AML-193 (cell line): Measurements from ENCODE around the gene SLCO4C1.

Experiments
- DNase-seq, 2 experiments: peaks; one replicate each; lab custom pipeline; 2025; lab: John Stamatoyannopoulos, UW

SLCO4C1 gene

DNA sequence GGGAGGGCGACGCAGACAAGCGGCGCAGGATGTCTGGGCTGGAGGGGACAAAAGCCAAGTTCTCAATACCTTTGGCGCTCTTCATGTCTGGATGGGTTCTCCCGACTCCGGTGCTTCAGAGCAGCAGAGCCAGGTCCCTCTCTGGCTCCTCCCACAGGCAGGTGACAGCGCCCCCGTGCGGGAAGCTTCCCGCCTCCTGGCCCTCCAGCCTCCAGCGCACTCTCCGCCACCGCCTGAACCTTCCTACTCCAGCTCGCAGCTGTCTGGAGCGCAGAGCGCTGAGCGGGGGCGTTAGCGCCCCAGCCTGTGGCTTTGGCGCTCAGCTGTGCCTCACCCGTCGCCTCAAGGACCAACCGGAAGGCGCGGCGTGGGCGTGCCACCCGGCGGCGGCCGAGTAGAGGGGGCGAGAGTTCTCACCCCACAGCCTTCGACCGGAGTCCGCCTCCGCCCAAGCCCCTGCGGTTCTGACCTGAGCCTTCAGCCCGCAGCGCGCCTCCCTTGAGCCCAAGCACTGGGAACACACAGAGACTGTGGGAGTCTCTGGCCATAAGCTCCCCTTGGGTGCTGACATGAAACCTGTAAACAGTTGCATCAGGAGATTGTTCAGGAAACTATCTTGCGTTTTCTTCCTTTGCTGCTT lies at the start of gene SLCO4C1:
Gene SLCO4C1 (minus strand): TSS at position 107 of the 640 bp plus-strand sequence. CDS start 22 bp downstream, at position 85.
- DNase-seq: peak; percentile 87 to 92

GRCh38 chr5:102341681-102342288 lies 45.7 kb upstream of the SLCO4C1 start:
- no peak for DNase-seq

DNA sequence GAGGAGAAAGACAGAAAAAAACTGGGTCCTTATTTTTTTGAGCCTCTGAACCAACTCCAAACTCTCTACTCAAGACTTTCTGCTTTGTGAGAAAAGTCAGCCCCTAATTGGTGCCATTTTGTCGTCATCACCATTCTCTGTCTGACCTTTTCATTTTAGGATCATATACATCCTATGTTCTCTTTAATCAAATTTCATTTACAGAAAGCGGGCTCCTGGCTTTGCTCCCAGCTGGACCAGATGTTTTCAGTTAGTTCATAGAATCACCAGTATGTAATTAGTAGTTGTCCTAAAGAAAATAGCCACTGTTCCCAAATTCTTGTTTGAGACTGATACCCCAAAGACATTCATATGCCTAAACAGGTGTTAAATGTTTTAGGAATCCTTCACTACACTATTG lies 28.6 kb upstream of the SLCO4C1 start:
- DNase-seq: no peak

DNA sequence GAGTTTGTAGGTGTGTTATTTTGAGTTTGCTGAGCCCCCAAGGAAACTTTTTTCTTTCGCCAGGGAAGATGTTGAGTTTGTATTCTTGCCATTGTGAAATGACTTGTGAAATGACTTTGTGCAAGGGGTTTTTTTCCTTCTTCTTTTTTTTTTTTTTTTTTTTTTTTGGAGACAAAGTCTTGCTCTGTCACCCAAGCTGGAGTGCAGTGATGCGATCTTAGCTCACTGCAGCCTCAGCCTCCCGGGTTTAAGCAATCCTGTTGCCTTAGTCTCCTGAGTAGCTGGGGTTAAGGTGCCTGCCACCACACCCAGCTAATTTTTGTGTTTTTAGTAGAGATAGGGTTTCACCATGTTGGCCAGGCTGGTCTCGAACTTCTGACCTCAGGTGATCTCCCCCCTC lies 22.7 kb upstream of the SLCO4C1 start:
- DNase-seq: peak; percentile 49 to 57

DNA sequence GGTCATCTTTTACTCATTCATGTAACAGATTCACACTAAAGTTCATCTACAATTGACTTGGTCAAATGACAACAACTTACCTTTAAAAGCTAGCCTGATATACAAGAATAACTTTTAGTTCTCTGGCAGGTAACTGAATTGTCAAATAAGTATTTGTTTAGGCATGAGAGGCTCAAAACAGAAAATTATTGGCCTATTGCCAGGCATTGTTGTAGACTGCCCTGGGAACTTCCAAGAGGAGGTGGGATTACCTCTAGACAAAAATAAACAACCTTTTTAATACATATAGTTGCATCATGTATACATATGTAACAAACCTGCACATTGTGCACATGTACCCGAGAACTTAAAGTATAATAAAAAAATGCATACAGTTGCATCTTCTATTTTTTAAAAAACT lies 18.2 kb upstream of the SLCO4C1 start:
- no peak for DNase-seq

DNA sequence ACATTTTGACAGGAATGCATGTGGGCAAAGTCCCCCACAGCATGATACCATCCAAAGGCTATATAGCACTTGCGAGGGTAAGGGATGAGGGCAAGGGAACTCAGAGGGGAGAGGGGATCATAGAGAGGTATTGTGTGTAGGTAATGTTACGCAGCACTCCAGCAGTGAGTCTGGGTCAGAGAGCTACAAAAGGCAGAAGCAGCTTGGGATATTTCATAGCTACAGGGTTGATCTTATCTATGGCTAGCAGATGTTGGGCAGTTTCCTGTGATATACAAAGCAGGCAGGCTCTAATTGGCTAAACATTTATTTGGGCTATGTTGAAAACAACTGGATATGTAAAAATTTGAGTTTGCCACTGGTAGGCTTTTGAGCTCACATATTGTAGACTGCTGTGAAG lies 17.8 kb upstream of the SLCO4C1 start:
- peak in 1 of 2 experiments; percentile 9 for DNase-seq

GRCh38 chr5:102312586-102313370 lies 16.7 kb upstream of the SLCO4C1 start:
- peak; percentile 12 to 16 for DNase-seq

DNA sequence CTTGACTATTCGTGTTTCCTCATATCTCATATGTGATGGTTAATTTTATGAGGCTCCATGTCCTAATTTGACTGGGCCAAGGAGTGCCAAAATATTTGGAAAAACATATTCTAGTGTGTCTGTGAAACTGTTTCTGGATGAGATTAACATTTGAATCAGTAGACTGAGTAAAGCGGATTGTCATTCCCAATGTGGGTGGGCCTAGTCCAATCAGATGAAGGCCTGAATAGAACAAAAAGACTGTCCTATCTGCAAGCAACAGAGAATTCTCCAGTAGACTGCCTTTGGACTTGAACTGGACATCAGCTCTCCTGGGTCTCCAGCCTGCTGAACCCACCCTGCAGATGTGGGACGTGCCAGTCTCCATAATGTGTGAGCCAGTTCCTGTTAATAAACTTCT lies 13.5 kb upstream of the SLCO4C1 start:
- DNase-seq: no peak

DNA sequence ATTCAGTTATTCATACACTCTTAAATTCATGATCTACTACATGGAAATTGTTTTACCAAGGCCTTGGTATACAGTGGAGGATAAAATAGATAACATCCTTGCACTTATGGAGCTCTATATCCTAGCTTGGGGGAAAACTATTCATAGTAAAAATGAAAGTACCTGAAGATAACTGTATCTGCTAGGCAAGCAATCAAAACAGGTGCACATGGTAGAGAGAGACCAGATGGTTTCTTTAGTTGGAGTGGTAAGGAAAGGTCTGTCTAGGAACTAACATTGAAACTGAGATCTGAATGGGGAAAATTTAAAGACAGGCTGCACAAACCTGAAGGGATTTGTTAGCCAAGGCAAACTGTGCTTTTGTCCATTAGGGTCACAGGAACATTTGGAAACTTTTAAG lies 11.1 kb upstream of the SLCO4C1 start:
- DNase-seq: no peak

DNA sequence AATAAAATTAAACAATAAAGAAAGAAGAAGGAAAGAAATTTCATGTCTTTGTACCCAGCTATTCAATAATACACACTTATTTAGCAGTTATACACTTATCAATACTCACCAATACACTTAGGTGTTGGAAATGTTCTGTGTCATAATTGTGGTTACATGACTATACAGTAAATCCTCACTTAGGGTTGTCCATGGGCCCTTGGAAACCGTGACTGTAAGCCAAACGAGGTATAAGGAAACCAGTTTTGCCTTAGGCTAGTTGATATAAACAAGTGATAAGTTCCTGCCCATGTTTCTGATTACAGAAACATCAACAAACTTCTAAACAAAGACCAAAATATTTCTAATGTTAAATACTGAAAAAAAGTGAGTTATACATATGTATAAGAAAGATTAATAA lies 10.0 kb upstream of the SLCO4C1 start:
- DNase-seq: no peak

DNA sequence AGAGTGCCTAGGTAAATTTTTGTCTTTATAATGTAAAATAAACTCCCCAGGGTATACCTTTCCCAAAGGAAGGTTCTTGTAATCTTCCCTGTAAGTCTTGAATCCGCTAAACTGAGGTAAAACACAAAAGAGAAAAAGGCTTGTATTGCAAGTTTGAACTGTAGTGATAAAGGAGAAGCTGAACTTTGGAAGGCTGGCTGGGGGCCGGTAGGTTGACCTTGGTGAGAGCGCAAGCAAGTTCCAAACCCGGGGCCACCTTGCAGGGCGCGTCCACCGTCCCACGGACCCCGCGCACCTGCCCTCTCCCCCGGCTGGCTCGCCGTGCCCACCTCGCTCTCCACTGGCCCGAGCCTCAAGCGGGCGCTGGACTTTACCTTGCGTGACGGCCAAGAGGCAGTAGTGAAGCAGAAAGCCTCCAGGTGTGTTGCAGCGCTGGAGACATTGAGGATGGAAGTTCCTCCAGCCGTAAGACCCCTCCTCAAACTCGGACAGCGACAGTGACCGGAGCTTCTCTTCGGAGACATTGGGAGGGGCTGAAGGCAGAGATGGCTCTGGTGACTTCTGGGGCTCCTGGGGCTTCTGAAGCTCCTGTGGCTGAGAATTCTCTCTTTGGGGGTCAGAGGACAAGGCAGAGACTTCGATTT lies 428 bp downstream of the SLCO4C1 start:
- DNase-seq: peak; percentile 14 to 16

DNA sequence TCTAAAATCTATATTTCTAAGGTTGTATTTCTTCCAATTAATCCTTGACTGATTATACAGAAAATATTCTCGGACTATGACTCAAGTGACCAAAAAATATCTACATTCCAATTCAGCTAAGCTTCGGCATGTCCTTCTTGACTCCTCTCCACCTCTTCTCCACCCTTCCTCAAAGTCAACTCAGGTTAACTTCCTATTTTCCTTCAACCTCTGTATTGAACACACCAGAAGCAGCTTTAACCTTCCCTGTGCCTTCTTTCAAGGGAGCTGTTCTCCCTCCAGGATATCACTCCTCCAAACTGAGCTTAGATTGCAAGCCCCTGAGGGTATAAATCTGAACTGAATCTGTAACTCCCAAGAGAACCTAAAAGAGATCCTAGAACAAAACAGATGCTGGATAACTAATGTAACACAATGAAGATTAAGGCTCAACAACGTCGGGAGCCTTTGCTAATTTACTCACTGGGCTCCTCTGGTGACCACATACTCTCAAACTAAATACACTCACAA lies 1.1 kb downstream of the SLCO4C1 start:
- DNase-seq: peak; percentile 24 to 49

DNA sequence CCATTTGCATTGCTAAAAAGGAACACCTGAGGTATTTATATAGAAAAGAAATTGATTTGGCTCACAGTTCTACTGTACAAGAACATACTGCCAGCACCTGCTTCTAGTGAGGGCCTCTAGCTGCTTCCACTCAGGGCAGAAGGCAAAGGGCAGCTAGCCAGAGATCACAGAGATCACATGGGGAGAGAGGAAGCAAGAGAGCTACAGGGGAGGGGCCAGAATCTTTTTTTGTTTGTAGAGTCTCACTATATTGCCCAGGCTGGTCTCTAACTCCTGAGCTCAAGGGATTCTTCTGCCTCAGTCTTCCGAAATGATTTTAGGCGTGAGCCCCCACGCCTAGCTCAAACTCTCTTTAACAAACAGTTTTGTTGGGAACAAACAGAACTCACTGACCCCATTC lies 6.1 kb downstream of the SLCO4C1 start:
- no peak for DNase-seq

DNA sequence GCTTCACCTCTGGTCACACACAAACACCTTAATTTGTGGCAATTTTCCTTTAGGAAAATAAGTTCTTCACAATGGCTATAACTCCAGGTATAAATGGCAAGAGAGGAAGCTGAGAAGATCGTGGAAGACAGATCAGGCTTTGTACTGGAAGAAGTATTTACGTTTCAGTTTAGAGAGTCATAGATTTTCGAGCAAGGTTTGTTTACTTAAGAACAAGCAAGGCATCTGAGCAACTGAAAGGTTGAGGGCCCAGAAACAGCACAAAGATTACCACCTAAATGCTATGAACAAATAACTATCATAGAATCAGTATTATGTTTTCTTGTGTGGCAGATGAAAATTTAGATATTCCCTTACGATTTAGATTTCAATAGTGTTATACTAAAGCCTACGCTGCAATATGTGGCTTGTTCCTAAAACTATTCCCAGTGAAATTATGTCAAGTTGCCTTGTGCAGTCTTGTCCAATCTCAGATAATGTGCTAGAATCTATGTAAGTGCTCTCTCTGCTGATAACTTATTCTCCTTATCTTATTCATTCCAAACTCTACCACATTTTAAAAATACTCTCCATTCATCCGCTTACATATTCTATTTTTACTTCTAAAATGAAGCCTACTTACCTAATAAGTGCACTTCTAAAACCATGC lies 6.7 kb downstream of the SLCO4C1 start:
- DNase-seq: no peak

- DNase-seq: no peak
These were observed 7.5 kb downstream of the SLCO4C1 start for GRCh38 chr5:102288630-102289029.

DNA sequence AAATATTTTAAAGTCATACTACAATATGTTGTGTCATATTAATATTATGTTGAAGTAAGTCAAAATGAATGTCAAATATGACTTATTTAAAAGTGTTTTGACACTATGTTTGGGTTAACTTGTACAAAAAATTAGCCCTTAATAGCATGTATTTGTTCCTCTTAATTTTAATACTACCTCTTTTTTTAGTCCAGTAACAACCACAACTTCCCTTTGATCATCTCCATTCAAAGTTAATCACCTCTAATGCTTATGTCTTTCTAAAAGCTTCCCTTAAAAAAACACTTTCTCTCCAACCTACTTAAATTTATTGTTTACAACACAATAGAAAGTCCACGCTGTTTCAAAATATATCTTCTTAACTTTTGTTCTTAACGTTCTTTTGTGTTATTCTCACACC lies 9.6 kb downstream of the SLCO4C1 start:
- DNase-seq: peak; percentile 83 to 88

DNA sequence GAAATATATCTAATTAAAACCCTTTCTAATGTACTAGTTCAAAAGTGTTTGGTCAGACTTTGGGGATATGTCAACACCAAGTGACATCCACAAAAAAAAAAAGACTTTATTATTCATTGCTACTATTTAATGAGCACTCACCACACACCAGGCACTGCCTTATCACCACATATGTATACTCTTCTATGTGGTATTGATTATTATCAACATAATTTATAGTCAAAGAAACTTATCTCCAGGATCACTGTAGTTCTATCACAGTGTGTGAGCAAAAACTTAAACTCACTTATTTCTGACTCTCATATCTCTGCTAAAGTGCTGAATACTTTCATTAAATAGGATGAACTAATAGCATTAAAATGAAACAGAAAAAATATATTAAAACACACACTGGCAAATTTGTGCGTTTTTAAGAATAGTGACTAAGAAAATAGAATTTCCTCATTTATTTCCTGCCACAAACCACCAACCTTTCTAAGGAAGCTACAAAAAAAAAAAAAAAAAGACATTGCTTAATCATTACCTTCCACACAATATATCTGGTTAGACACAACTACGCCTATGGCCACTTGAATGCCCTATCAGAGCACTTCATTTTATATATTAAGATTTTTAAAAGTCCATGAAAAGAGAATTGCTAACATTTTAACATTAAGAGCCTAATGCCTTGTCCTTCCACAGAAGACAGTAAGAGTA lies 12.8 kb downstream of the SLCO4C1 start:
- peak; percentile 82 to 86 for DNase-seq

GRCh38 chr5:102279711-102280110 lies 16.4 kb downstream of the SLCO4C1 start:
- DNase-seq: no peak

DNA sequence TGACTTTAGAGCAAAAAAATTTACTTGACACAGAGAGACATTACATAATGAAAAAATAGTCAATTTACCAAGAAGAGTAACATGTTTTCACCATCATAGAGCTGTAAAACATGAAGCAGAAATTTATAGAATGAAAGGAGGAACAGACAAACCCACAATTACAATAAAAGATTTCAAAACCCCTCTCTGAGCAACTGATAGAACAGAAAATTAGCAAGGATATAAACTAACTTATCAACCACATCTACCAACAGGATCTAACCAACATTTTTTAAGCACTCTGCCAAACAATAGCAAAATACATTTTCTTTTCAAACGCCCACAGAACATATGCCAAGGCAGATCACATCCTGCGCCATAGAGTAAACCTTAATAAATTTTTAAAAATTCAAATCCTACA lies 17.9 kb downstream of the SLCO4C1 start:
- DNase-seq: peak; percentile 47 to 50

DNA sequence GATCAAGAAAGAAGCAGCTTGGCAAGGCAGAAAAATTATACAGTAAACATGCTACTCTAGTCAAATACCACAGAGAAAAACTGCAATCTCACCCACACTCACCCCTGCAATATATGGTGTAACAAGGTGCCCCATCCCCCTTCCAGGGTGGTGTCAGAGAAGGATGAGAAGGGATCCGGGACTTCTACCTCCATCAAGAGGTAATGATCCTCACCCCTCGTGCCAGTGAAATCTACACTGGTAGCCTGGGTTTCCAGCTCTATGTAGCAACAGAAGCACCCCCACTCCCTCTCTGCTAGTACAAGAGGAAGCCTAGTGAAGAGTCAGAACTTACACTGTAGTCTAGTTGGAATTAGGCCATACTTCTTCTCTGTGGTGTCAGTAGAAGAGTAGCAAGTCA lies 18.9 kb downstream of the SLCO4C1 start:
- peak; percentile 86 to 88 for DNase-seq

- DNase-seq: no peak
These were observed 24.3 kb downstream of the SLCO4C1 start for GRCh38 chr5:102271759-102272158.
